Neural progenitor cell (in vitro differentiated cells): ENCODE data around the gene CHAD. TPM values are rescaled to one million over a fixed set of nuclear protein-coding genes. Genes with fewer than 3 reads are reported as not detected.
"Not testable (repeated sequence)": the region's sequence is repeated elsewhere in the genome, so short reads cannot be mapped to it uniquely, and the experiment has no call there.

Experiments
- DNase-seq: peaks from one replicate; pipeline ENCODE4 v3.0.0-alpha.2; 2016; ENCODE audit warnings: low spot score
- H2AFZ ChIP-seq: fragments of 200-600 bp; sonication (generic); replicated peaks from 2 replicates; pipeline ENCODE4 v1.6.1; 2016; ENCODE audit warnings: antibody characterized with exemption
- H3F3A ChIP-seq: fragments of 200-600 bp; sonication (generic); 2 replicates; pipeline ENCODE4 v1.6.1; 2016; ENCODE audit warnings: antibody characterized with exemption, low read depth
- H3K27ac ChIP-seq: fragments of 200-600 bp; sonication (generic); 2 replicates; pipeline ENCODE4 v1.5.1; 2016; ENCODE audit warnings: mild to moderate bottlenecking
- H3K27me3 ChIP-seq: fragments of 200-600 bp; sonication (generic); 2 replicates; pipeline ENCODE4 v1.6.1; 2016; ENCODE audit warnings: mild to moderate bottlenecking, moderate library complexity
- H3K36me3 ChIP-seq: fragments of 200-600 bp; sonication (generic); 2 replicates; pipeline ENCODE4 v1.5.1; 2016
- H3K4me1 ChIP-seq: fragments of 200-600 bp; sonication (generic); 2 replicates; pipeline ENCODE4 v1.6.1; 2016; ENCODE audit warnings: mixed run types
- H3K4me2 ChIP-seq: fragments of 200-600 bp; sonication (generic); 2 replicates; pipeline ENCODE4 v1.6.1; 2016
- H3K4me3 ChIP-seq: fragments of 200-600 bp; sonication (generic); 2 replicates; pipeline ENCODE4 v1.5.1; 2016
- H3K79me2 ChIP-seq: fragments of 200-600 bp; sonication (generic); 2 replicates; pipeline ENCODE4 v1.6.1; 2016; ENCODE audit warnings: low read depth
- H3K9ac ChIP-seq: fragments of 200-600 bp; sonication (generic); 2 replicates; pipeline ENCODE4 v1.6.1; 2016
- H3K9me3 ChIP-seq: fragments of 200-600 bp; sonication (generic); 2 replicates; pipeline ENCODE4 v1.5.1; 2016; ENCODE audit warnings: low read depth
- H4K20me1 ChIP-seq: fragments of 200-600 bp; sonication (generic); 2 replicates; pipeline ENCODE4 v1.6.1; 2016; ENCODE audit warnings: low read depth
- H3K27ac Mint-ChIP-seq: 3 replicates; pipeline ENCODE4 v1.8.0; 2021; ENCODE audit warnings: mixed read lengths
- H3K27me3 Mint-ChIP-seq: 2 replicates; pipeline ENCODE4 v1.8.0; 2022; ENCODE audit warnings: low read depth, mild to moderate bottlenecking, inconsistent platforms, moderate library complexity, mixed read lengths; ENCODE audit not compliant: insufficient read depth
- H3K36me3 Mint-ChIP-seq: 3 replicates; pipeline ENCODE4 v1.8.0; 2021; ENCODE audit warnings: mixed read lengths
- H3K4me1 Mint-ChIP-seq: 3 replicates; pipeline ENCODE4 v1.8.0; 2021; ENCODE audit warnings: mixed read lengths
- H3K4me3 Mint-ChIP-seq: 3 replicates; pipeline ENCODE4 v1.8.0; 2021; ENCODE audit warnings: mild to moderate bottlenecking, moderate library complexity, mixed read lengths
- H3K9me3 Mint-ChIP-seq: 3 replicates; pipeline ENCODE4 v1.8.0; 2020; ENCODE audit warnings: mixed read lengths
- EZH2 ChIP-seq: fragments of 200-600 bp; sonication (generic); IDR thresholded peaks from 2 replicates; pipeline ENCODE4 v1.6.1; 2017; ENCODE audit warnings: antibody characterized with exemption, mild to moderate bottlenecking, moderate library complexity
- EZH2phosphoT487 ChIP-seq: fragments of 200-600 bp; sonication (generic); IDR thresholded peaks from 2 replicates; pipeline ENCODE4 v1.6.1; 2017; ENCODE audit warnings: antibody characterized with exemption
- total RNA-seq: library from RNA; depleted of rRNA; stranded (reverse); fragments of >200 nt; gene quantifications from 2 replicates; pipeline ENCODE4 v1.2.3, GENCODE V29; 2015; ENCODE audit warnings: low replicate concordance
- TF ChIP-seq, protein P1 (sequence below): fragments of 200-600 bp; sonication (generic); IDR thresholded peaks from 2 replicates; pipeline ENCODE4 v1.5.1; 2017; ENCODE audit warnings: antibody characterized with exemption, mild to moderate bottlenecking

Gene CHAD
- total RNA-seq, 1 donor from 2014 or later = not detected

DNA sequence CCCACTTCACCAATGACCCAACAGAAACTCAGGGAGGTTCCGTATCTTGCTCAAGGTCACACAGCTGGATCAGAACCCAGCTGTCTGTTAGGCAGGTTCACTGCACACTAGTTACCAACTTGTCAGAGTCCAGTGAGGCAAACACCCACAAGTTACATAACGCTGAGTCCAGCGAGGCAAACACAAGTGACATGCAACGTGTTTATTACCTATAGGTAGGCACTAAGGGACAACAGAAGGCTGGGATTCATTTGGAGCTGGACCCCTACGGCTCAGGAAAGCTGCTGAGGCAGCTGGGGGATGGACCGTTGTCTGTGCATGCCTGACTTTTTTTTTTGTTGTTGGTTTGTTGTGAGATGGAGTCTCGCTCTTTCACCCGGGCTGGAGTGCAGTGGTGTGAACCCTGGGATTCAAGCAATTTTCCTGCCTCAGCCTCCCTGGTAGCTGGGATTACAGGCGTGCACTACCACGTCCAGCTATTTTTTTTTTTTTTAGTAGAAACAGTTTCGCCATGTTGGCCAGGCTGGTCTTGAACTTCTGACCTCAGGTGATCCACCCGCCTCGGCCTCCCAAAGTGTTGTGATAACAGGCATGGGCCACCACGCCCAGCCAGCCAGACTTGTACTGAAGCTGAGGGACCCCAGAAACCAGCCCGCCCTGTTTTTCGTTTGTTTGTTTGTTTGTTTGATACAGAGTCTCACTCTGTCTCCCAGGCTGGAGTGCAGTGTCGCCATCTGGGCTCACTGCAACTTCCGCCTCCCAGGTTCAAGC, 8.1 kb upstream of the CHAD start:
- Mint-ChIP-seq H3K27me3 (peaks cover 23% of the 10 kb centered on the region), H3K36me3 (no peaks in the 10 kb centered on the region), H3K9me3 (no peaks in the 10 kb centered on the region), H3K4me1 (peaks cover 15% of the 10 kb centered on the region), H3K27ac (no peak overlapping the region), H3K4me3 (peak overlapping the region; percentile 17)
- Histone ChIP-seq H3K27ac (no peak overlapping the region), H3K27me3 (peaks cover 55% of the 10 kb centered on the region), H4K20me1 (peaks cover 5% of the 10 kb centered on the region), H2AFZ (no peak overlapping the region), H3K79me2 (no peaks in the 10 kb centered on the region), H3K4me2 (peak overlapping the region; percentile 60), H3F3A (peaks cover 36% of the 10 kb centered on the region), H3K9ac (no peak overlapping the region), H3K4me1 (peaks cover 3% of the 10 kb centered on the region), H3K9me3 (no peaks in the 10 kb centered on the region), H3K36me3 (no peaks in the 10 kb centered on the region), H3K4me3 (no peak overlapping the region)
- DNase-seq = peak; percentile 16
- TF ChIP-seq, protein P1, sequence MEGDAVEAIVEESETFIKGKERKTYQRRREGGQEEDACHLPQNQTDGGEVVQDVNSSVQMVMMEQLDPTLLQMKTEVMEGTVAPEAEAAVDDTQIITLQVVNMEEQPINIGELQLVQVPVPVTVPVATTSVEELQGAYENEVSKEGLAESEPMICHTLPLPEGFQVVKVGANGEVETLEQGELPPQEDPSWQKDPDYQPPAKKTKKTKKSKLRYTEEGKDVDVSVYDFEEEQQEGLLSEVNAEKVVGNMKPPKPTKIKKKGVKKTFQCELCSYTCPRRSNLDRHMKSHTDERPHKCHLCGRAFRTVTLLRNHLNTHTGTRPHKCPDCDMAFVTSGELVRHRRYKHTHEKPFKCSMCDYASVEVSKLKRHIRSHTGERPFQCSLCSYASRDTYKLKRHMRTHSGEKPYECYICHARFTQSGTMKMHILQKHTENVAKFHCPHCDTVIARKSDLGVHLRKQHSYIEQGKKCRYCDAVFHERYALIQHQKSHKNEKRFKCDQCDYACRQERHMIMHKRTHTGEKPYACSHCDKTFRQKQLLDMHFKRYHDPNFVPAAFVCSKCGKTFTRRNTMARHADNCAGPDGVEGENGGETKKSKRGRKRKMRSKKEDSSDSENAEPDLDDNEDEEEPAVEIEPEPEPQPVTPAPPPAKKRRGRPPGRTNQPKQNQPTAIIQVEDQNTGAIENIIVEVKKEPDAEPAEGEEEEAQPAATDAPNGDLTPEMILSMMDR = no peak
- no peak for TF ChIP-seq EZH2

GRCh38 chr17:50475775-50476544, 7.3 kb upstream of the CHAD start:
- not testable (repeated sequence) for H3K27ac ChIP-seq, H3K4me1 ChIP-seq, H3K27ac Mint-ChIP-seq, H3K36me3 ChIP-seq, H2AFZ ChIP-seq, H3K9me3 Mint-ChIP-seq, H3K9me3 ChIP-seq, DNase-seq, H4K20me1 ChIP-seq, H3K4me3 ChIP-seq, H3K9ac ChIP-seq, H3K36me3 Mint-ChIP-seq, H3K79me2 ChIP-seq
- peaks cover 30% of the 10 kb centered on the region for H3K27me3 Mint-ChIP-seq
- peak overlapping the region; percentile 17 for H3K4me3 Mint-ChIP-seq
- H3K4me1 Mint-ChIP-seq = peaks cover 16% of the 10 kb centered on the region
- Histone ChIP-seq H3K27me3 (peaks cover 62% of the 10 kb centered on the region), H3K4me2 (peak overlapping the region; percentile 60), H3F3A (peaks cover 31% of the 10 kb centered on the region)

DNA sequence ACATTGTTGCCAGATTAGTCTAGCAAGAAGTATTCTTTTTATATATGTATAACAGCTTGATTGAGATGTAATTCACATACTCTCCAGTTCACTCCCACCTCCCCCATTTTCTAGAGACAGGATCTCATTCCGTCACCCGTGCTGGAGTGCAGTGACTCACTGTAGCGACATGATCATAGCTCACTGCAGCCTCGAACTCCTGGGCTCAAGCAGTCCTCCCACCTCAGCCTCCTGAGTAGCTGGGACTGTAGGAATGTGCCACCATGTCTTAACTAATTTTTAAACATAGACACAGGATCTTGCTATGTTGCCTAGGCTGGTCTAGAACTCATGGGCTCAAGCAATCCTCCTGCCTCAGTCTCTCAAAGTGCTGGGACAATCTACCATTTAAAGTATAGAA, 6.7 kb upstream of the CHAD start:
- no peak overlapping the region for H2AFZ ChIP-seq
- peaks cover 19% of the 10 kb centered on the region for H3K4me1 Mint-ChIP-seq
- H3K9me3 Mint-ChIP-seq = no peaks in the 10 kb centered on the region
- H3K36me3 ChIP-seq = no peaks in the 10 kb centered on the region
- no peak overlapping the region for H3K27ac ChIP-seq
- H4K20me1 ChIP-seq = peaks cover 5% of the 10 kb centered on the region
- peaks cover 31% of the 10 kb centered on the region for H3F3A ChIP-seq
- H3K4me3 Mint-ChIP-seq = no peak overlapping the region
- H3K27ac Mint-ChIP-seq = no peak overlapping the region
- no peak overlapping the region for H3K9ac ChIP-seq
- peaks cover 68% of the 10 kb centered on the region for H3K27me3 ChIP-seq
- peaks cover 3% of the 10 kb centered on the region for H3K4me1 ChIP-seq
- H3K4me3 ChIP-seq = no peak overlapping the region
- no peaks in the 10 kb centered on the region for H3K9me3 ChIP-seq
- TF ChIP-seq EZH2 (no peak), EZH2phosphoT487 (no peak)
- TF ChIP-seq, protein P1 = no peak
- H3K4me2 ChIP-seq = no peak overlapping the region
- no peaks in the 10 kb centered on the region for H3K36me3 Mint-ChIP-seq
- no peaks in the 10 kb centered on the region for H3K79me2 ChIP-seq
- peaks cover 33% of the 10 kb centered on the region for H3K27me3 Mint-ChIP-seq
- no peak for DNase-seq

GRCh38 chr17:50474523-50474922, 5.8 kb upstream of the CHAD start:
- Histone ChIP-seq H3K4me2 (no peak overlapping the region), H3K9me3 (no peaks in the 10 kb centered on the region), H3K4me1 (peaks cover 3% of the 10 kb centered on the region), H3K27me3 (peaks cover 77% of the 10 kb centered on the region), H3K27ac (no peak overlapping the region), H3F3A (peaks cover 31% of the 10 kb centered on the region), H2AFZ (no peak overlapping the region), H3K4me3 (no peak overlapping the region), H3K36me3 (no peaks in the 10 kb centered on the region), H3K9ac (no peak overlapping the region), H3K79me2 (no peaks in the 10 kb centered on the region), H4K20me1 (peaks cover 3% of the 10 kb centered on the region)
- Mint-ChIP-seq H3K27me3 (peaks cover 36% of the 10 kb centered on the region), H3K27ac (no peak overlapping the region), H3K36me3 (no peaks in the 10 kb centered on the region), H3K9me3 (no peaks in the 10 kb centered on the region), H3K4me1 (peaks cover 16% of the 10 kb centered on the region), H3K4me3 (no peak overlapping the region)
- no peak for DNase-seq
- TF ChIP-seq EZH2phosphoT487 = no peak
- TF ChIP-seq, protein P1 = no peak
- no peak for TF ChIP-seq EZH2
